Stimulated activated CD4-positive, alpha-beta T cell treated with anti-CD3 and anti-CD28 coated beads, Interleukin-1b, Interleukin-23, amount 100 ng/mL, for 24 hours (primary cell): ENCODE results near the gene MYO15A.

Experiments
- DNase-seq, 4 experiments: peaks; one replicate each; pipeline ENCODE4 v3.0.0-alpha.2; 2020; ENCODE audit warnings: low read depth in 4 of 4, low spot score in 1 of 4

The MYO15A gene

GRCh38 chr17:18124345-18125126 is 16.0 kb downstream of the MYO15A start:
- DNase-seq = no peak

- DNase-seq = no peak
Measured at GRCh38 chr17:18129041-18129502, 20.5 kb downstream of the MYO15A start.

GRCh38 chr17:18132711-18133110 is 24.2 kb downstream of the MYO15A start:
- DNase-seq = no peak

GRCh38 chr17:18136357-18136756 is 27.8 kb downstream of the MYO15A start:
- DNase-seq = no peak

- DNase-seq = no peak
Measured at GRCh38 chr17:18138065-18138749, 29.7 kb downstream of the MYO15A start.

- no peak for DNase-seq
Measured at GRCh38 chr17:18139092-18139491, 30.5 kb downstream of the MYO15A start.

GRCh38 chr17:18139498-18139897 is 30.9 kb downstream of the MYO15A start:
- DNase-seq = no peak

- DNase-seq = no peak
Measured at GRCh38 chr17:18139949-18140348, 31.4 kb downstream of the MYO15A start.

- no peak for DNase-seq
Measured at GRCh38 chr17:18140648-18141047, 32.1 kb downstream of the MYO15A start.

- DNase-seq = peak in 2 of 4 experiments; percentile 13 to 21
Measured at GRCh38 chr17:18141210-18141803, 32.8 kb downstream of the MYO15A start.

GRCh38 chr17:18142417-18142816 is 33.9 kb downstream of the MYO15A start:
- no peak for DNase-seq

- DNase-seq = no peak
Measured at GRCh38 chr17:18143044-18143936, 34.7 kb downstream of the MYO15A start.

- DNase-seq = no peak
Measured at GRCh38 chr17:18144261-18144660, 35.7 kb downstream of the MYO15A start.

GRCh38 chr17:18144855-18145254 is 36.3 kb downstream of the MYO15A start:
- DNase-seq = no peak

- no peak for DNase-seq
Measured at GRCh38 chr17:18145811-18146210, 37.3 kb downstream of the MYO15A start.

GRCh38 chr17:18146259-18146658 is 37.7 kb downstream of the MYO15A start:
- DNase-seq = no peak

- DNase-seq = no peak
Measured at GRCh38 chr17:18146980-18147379, 38.4 kb downstream of the MYO15A start.

GRCh38 chr17:18148586-18148985 is 40.0 kb downstream of the MYO15A start:
- DNase-seq = no peak

- no peak for DNase-seq
Measured at GRCh38 chr17:18151290-18151689, 42.7 kb downstream of the MYO15A start.

- DNase-seq = no peak
Measured at GRCh38 chr17:18155179-18155578, 46.6 kb downstream of the MYO15A start.
